ENCODE results near the gene CPNE1.

Gene CPNE1

DNA sequence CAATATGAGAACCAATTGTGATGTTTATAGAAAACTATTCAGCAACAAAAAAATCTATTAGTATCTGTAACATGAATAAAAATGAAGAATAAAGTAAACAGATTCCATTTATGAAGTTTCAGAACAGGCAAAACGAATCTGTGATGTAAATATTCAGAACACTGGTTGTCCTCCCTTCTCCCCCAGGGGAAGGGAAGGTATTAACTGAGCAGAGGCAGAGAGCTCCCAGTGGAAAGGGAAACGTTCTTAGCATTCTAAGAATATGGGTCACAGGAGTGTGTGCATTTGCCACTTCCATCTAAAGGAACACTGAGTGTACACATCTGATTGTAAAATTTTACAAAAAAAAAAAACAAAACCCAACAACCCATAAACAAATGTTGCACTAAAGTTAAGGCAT, 25.9 kb downstream of the CPNE1 start:
- TF ChIP-seq, protein P1, sequence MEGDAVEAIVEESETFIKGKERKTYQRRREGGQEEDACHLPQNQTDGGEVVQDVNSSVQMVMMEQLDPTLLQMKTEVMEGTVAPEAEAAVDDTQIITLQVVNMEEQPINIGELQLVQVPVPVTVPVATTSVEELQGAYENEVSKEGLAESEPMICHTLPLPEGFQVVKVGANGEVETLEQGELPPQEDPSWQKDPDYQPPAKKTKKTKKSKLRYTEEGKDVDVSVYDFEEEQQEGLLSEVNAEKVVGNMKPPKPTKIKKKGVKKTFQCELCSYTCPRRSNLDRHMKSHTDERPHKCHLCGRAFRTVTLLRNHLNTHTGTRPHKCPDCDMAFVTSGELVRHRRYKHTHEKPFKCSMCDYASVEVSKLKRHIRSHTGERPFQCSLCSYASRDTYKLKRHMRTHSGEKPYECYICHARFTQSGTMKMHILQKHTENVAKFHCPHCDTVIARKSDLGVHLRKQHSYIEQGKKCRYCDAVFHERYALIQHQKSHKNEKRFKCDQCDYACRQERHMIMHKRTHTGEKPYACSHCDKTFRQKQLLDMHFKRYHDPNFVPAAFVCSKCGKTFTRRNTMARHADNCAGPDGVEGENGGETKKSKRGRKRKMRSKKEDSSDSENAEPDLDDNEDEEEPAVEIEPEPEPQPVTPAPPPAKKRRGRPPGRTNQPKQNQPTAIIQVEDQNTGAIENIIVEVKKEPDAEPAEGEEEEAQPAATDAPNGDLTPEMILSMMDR (IDR thresholded peaks at IDR 0.05), result no peak

DNA sequence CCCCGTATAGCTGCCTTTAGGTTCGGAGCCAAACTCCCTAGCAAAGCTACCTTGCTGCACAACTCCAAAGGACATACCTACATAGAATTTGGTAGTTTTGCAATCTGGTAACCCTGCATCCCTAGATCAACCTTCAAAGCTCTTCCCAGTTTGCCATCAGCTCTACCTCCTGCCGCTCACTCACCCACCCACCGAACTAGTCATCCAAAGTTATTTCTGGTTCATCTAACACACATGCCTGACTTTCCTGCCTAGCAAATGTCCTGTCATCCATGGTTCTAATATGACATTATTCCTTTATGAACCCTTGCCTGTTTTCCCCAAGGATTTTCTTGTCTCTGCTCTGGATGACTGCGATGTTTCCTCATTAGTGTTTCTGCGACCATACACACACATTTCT, 27.4 kb downstream of the CPNE1 start:
- TF ChIP-seq, protein P1 (IDR thresholded peaks at IDR 0.05), result no peak

DNA sequence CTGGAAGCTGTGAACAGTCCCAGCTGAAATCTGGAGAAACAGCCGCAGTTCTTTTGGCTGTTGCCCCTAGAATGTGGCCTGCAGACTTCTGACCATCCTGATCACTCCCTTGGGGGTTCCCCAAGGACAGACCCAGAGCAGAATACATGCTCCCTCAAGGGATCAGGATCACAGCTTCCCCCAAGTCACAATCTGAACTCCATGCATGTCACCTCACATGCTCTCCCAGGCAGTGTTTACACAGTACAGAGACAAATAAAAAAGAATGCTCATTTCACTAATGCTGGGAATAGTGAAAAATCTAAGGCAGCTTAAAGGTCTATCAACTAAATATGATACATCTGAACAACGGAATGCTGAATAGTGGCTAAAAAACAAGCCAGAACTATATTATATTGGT, 28.6 kb downstream of the CPNE1 start:
- TF ChIP-seq, protein P1 (IDR thresholded peaks at IDR 0.05), result no peak

DNA sequence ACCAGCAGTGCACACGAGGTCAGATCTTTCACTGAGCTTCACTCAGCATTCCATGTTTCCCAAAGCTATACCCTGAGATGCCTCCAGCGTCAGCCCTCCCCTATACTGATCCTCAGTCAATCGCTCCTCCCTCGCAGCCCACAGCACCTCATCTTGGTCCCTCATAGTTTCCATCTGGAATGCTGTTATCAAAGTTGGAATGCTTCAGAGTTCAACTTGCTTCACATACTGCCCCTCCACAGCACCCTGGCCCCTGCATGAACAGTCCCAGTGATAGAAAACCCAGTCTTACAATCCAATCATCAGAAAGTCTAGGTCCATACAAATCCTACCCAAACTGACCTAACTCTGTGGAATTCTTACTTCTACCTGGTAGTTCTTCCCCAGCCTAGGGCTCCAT, 29.0 kb downstream of the CPNE1 start:
- TF ChIP-seq, protein P1 (IDR thresholded peaks at IDR 0.05), result no peak

DNA sequence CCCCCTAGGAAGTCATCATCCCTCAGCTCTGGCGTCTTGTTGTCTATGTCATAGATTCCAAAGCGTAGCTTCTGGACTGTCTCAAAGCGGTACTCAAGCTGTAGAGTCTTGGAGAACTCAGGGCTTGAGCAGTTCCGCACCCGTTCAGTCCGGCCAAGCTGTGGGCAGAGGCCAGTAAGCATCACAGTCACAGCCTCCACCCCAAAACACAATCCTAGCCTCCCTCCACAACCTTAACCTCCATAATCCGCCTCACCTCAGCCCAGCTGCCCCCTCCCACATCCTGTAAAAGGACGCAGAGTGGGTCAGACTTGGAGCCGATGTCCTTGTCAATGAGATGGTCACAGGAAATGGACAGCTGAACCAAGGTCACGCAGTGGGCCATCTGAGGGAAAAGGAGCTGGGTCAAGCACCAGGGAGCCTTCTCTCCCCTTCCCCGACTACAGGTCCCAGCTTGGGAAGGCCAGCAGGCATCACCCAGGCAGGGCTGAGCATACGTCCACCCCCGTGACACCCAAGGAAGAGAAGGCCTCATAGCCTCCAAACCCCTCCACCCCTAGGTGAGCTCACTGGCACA, 32.1 kb downstream of the CPNE1 start:
- TF ChIP-seq, protein P1 (IDR thresholded peaks at IDR 0.05), result no peak

DNA sequence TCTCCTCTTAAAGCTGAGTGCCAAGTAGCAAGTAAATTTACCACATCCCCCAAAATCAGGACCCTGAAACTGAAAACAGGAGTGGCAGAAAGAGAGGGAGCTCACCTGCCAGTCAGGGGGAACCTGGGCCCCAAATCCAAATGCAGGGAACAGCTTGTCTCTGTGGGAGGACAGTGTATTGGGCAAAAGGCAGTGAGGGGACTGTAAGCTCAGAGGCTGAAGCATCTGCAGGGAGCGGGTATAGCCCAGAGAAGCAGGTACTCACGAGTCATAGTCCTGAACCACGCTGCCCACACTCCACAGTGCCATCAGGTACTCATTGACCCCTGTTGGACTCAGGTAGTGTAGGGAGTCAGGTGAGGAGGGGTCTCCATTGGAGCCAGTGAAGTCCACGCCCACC, 34.1 kb downstream of the CPNE1 start:
- TF ChIP-seq, protein P1 (IDR thresholded peaks at IDR 0.05), result no peak

DNA sequence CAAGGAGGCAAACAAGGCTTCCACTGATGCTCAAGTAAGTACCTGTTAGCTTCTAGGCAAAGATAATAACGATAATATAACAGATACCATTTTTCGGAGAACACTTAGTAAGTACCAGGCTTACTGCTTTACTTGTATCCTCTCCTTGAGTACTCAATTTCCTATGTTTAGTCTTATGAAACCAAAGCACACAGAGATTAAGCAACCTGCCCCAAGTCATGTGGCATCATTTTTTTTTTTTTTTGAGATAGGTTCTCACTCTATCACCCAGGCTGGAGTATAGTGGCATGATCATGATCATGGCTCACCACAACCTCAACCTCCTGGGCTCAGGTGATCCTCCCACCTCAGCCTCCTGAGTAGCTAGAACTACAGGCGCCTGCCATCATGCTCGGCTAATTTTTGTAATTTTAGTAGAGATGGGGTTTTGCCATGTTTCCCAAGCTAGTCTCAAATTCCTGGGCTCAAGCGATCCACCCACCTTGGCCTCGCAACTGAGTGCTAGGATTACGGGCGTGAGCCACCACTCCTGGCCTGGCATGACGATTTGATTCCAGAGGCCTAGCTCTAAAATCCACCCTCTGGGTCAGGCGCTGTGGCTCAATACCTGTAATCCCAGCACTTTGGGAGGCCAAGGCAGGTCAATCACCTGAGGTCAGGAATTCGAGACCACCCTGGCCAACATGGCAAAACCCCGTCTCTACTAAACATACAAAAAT, 35.1 kb downstream of the CPNE1 start:
- TF ChIP-seq, protein P1 (IDR thresholded peaks at IDR 0.05), result no peak

Measured in LNCAP (cell line).